Mesendoderm (in vitro differentiated cells): ENCODE data around the gene OR4F17.
"Not testable (repeated sequence)": the region's sequence is repeated elsewhere in the genome, so short reads cannot be mapped to it uniquely, and the experiment has no call there.

ENCODE experiments used
- DNase-seq: peaks from one replicate; pipeline ENCODE4 v3.0.0; 2013
- H2AK5ac ChIP-seq: 2 replicates; pipeline ENCODE4 v1.6.1; 2013; ENCODE audit warnings: low read length, inconsistent platforms
- H2BK120ac ChIP-seq: 2 replicates; pipeline ENCODE4 v1.6.1; 2013; ENCODE audit warnings: low read depth, mild to moderate bottlenecking, low read length, moderate library complexity, mixed read lengths
- H2BK15ac ChIP-seq: replicated peaks from 2 replicates; pipeline ENCODE4 v1.6.1; 2013; ENCODE audit warnings: low read depth, mild to moderate bottlenecking, moderate library complexity
- H2BK5ac ChIP-seq: 2 replicates; pipeline ENCODE4 v1.6.1; 2013; ENCODE audit warnings: low read length, inconsistent platforms
- H3K18ac ChIP-seq: 2 replicates; pipeline ENCODE4 v1.6.1; 2013; ENCODE audit warnings: mild to moderate bottlenecking, low read length, mixed read lengths
- H3K23ac ChIP-seq: one replicate; pipeline ENCODE4 v1.6.1; 2013; ENCODE audit warnings: low read length
- H3K27ac ChIP-seq: 2 replicates; pipeline ENCODE4 v1.5.1; 2013; ENCODE audit warnings: low read depth, mild to moderate bottlenecking, inconsistent platforms, low read length, moderate library complexity
- H3K27me3 ChIP-seq: 2 replicates; pipeline ENCODE4 v1.6.1; 2013; ENCODE audit warnings: low read length, control low read depth, mild to moderate bottlenecking, inconsistent platforms; ENCODE audit not compliant: insufficient read depth, poor library complexity
- H3K36me3 ChIP-seq: 2 replicates; pipeline ENCODE4 v1.6.1; 2013; ENCODE audit warnings: low read length, inconsistent platforms; ENCODE audit not compliant: control insufficient read depth, insufficient read depth
- H3K4ac ChIP-seq: one replicate; pipeline ENCODE4 v1.6.1; 2013; ENCODE audit warnings: low read depth, mild to moderate bottlenecking, low read length, moderate library complexity
- H3K4me1 ChIP-seq: 2 replicates; pipeline ENCODE4 v1.6.1; 2013; ENCODE audit warnings: low read depth, low read length, inconsistent platforms; ENCODE audit not compliant: control insufficient read depth
- H3K4me2 ChIP-seq: 2 replicates; pipeline ENCODE4 v1.6.1; 2013; ENCODE audit warnings: low read length
- H3K4me3 ChIP-seq: 2 replicates; pipeline ENCODE4 v1.5.1; 2013; ENCODE audit warnings: mild to moderate bottlenecking, low read length
- H3K56ac ChIP-seq: one replicate; pipeline ENCODE4 v1.6.1; 2013; ENCODE audit warnings: low read length
- H3K79me1 ChIP-seq: 2 replicates; pipeline ENCODE4 v1.6.1; 2013; ENCODE audit warnings: low read length, inconsistent platforms
- H3K79me2 ChIP-seq: 2 replicates; pipeline ENCODE4 v1.6.1; 2013; ENCODE audit warnings: mild to moderate bottlenecking, low read length; ENCODE audit not compliant: control insufficient read depth, insufficient read depth
- H3K9ac ChIP-seq: 2 replicates; pipeline ENCODE4 v1.6.1; 2013; ENCODE audit warnings: low read length, inconsistent platforms
- H4K5ac ChIP-seq: one replicate; pipeline ENCODE4 v1.6.1; 2013; ENCODE audit warnings: low read length
- H4K8ac ChIP-seq: one replicate; pipeline ENCODE4 v1.6.1; 2013; ENCODE audit warnings: low read depth, mild to moderate bottlenecking, control low read depth, low read length, moderate library complexity
- WGBS: extraction: QIAGEN DNeasy Blood & Tissue Kit; methylation state at CpG from one replicate; pipeline ENCODE4 v1.1.7; 2013; ENCODE audit warnings: low lambda C conversion rate, missing lambda C conversion rate; ENCODE audit not compliant: insufficient coverage; ENCODE audit errors: extremely low coverage; 5-methylcytosine and 5-hydroxymethylcytosine counted together

OR4F17 gene

GRCh38 chr19:97647-98046, 9.3 kb upstream of the OR4F17 start:
- H2AK5ac ChIP-seq, H3K9ac ChIP-seq, H3K36me3 ChIP-seq, H3K27me3 ChIP-seq, H3K56ac ChIP-seq, H2BK5ac ChIP-seq, H3K18ac ChIP-seq, DNase-seq, H3K27ac ChIP-seq, H3K79me2 ChIP-seq, H3K4me3 ChIP-seq, H2BK120ac ChIP-seq, H4K8ac ChIP-seq, H3K4ac ChIP-seq, H2BK15ac ChIP-seq, H3K23ac ChIP-seq, H3K79me1 ChIP-seq, H3K4me2 ChIP-seq, H4K5ac ChIP-seq, H3K4me1 ChIP-seq: not testable (repeated sequence)
- no CpG with 5 or more reads among the region's 3 CpGs for WGBS

DNA sequence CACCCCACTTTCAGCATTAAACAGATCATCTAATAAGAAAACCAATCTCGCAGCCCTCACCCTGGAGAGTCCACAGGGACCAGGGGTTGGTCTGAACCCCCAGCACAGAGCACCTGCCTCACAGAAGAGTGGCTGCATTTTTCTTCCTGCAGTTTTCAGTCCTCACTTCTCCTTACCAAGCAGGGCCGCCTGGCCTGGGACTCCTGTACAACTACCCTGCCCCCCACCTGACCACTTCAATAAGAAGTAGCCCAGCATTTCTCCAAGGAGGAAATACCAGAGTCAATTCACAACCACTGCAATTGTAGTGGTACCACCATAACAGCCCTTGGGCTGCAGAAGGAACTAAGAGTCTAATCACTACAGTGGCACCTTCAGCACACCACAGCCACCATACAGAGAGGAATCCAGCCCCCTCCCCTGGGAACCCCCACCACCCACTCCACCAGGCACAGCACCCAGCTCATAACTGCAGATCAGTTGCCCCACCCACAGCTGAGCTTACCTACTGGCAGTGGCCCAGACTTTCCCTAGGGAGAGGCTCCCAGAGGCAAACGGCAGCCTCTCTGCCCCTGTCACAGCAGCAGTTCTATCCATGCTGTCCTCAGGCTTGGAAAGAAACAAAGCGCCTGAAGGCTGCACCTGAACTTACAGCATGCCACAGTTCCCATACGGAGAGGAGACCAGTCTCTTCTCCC, 13.7 kb downstream of the OR4F17 start:
- not testable (repeated sequence) for DNase-seq, H3K36me3 ChIP-seq, H3K18ac ChIP-seq, H3K27me3 ChIP-seq, H3K4me1 ChIP-seq, H3K4me3 ChIP-seq, H3K56ac ChIP-seq, H4K8ac ChIP-seq, H3K27ac ChIP-seq, H3K79me2 ChIP-seq, H3K79me1 ChIP-seq, H2BK15ac ChIP-seq, H2AK5ac ChIP-seq, H3K4me2 ChIP-seq, H2BK5ac ChIP-seq, H2BK120ac ChIP-seq, H3K9ac ChIP-seq, H3K23ac ChIP-seq, H3K4ac ChIP-seq, H4K5ac ChIP-seq
- no CpG with 5 or more reads among the region's 5 CpGs for WGBS
